ENCODE data around the gene MED17.

The MED17 gene

GRCh38 chr11:93861808-93862207 lies 77.7 kb downstream of the MED17 start:
- no peaks in the 10 kb centered on the region for H3K9me3 Mint-ChIP-seq
- no peak for TF ChIP-seq CTCF (IDR thresholded peaks at IDR 0.05; ENCODE audit: unreplicated experiment in 3 of 3)
- no peaks in the 10 kb centered on the region for H3K36me3 Mint-ChIP-seq (ENCODE audit: low read depth)
- H3K27me3 Mint-ChIP-seq (ENCODE audit: low read depth), result no peaks in the 10 kb centered on the region
- peaks cover 7% of the 10 kb centered on the region for H3K4me1 Mint-ChIP-seq
- no peak overlapping the region for H3K4me3 Mint-ChIP-seq
- no peak overlapping the region for H3K27ac Mint-ChIP-seq

All from nephron (organoid).